Epithelial cell of proximal tubule (primary cell): ENCODE data around the gene DNAH1. TPM values are rescaled to one million over a fixed set of nuclear protein-coding genes. Genes with fewer than 3 reads are reported as not detected.

Source experiments
- DNase-seq: peaks from one replicate; pipeline ENCODE4 v3.0.0-alpha.2; 2011; ENCODE audit warnings: low read depth
- H3K4me3 ChIP-seq: 2 replicates; pipeline ENCODE4 v1.5.1; 2011; ENCODE audit warnings: low read depth, mild to moderate bottlenecking, low read length
- CTCF ChIP-seq: conservative IDR thresholded peaks from 2 replicates; pipeline ENCODE4 v1.5.1; 2012; ENCODE audit warnings: low read depth, mild to moderate bottlenecking, low read length
- total RNA-seq: library from RNA; depleted of rRNA; stranded (reverse); fragments of >200 nt; gene quantifications from 2 replicates; pipeline ENCODE4 v1.2.3, GENCODE V29; 2015

DNAH1 gene
- total RNA-seq, 1 donor from 2014 or later = 0.29 TPM

- TF ChIP-seq CTCF = no peak
- DNase-seq = no peak
- no peak overlapping the region for H3K4me3 ChIP-seq
Observed at GRCh38 chr3:52443268-52443610, 127.1 kb downstream of the DNAH1 start.

GRCh38 chr3:52443791-52444687 lies 127.9 kb downstream of the DNAH1 start:
- H3K4me3 ChIP-seq = no peak overlapping the region
- DNase-seq = no peak
- TF ChIP-seq CTCF = no peak

- no peak for DNase-seq
- peak; percentile 41 for TF ChIP-seq CTCF
- no peak within 1 kb of the TSS for H3K4me3 ChIP-seq
Observed at GRCh38 chr3:52444860-52445793, 129.0 kb downstream of the DNAH1 start, which contains the start of gene SEMA3G. Gene SEMA3G (minus strand): TSS chr3:52445103. CDS start chr3:52445027, 76 bp downstream.

- TF ChIP-seq CTCF = no peak
- no peak for DNase-seq
- H3K4me3 ChIP-seq = no peak overlapping the region
Observed at GRCh38 chr3:52446042-52446441, 129.9 kb downstream of the DNAH1 start.

DNA sequence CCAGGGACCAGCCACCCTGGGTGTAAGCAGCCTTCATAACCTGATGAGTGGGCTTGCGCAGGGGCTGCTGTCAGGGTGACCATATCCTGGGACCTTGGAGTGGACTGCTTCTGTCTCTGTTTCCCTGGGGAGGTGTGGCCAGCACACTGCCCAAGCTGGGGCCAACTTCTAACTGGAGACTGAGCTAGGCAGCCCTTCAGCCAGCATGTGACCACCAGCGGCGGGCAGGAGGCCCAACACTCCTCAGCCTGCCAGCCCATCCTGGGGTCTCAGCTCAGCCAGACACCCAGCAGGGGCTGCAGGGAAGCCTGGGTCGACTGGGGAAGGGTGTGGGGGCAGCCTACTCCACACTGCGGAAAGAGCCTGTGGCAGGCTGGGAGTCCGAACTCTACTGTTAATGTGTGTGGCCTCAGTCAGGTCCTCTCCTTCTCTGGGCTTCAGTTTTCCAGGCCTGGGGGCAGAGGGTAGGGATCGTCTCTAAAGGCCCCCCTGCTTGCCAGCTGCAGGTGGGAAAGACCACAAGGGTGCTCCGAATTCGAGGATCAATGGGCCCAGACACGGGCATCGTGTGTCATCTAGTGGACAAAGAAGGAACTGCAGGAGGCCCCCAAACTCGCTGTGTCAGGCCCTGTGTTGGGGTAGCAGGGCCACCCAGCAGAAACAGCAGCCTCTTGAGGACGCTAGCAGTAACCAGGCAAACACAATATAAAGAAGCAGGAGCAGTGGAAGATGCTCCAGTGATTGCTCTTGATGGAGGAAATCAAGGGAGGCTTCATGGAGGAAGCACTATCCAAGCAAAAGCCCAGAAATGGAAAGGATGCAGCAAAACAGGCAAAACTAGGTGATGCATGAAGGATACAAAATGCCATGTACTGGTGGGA lies 130.8 kb downstream of the DNAH1 start:
- DNase-seq = no peak
- peak; percentile 100 for TF ChIP-seq CTCF
- H3K4me3 ChIP-seq = no peak overlapping the region
